LNCAP (cell line): ENCODE results near the gene ATOSA.

Experiments used
- CTCF ChIP-seq: fragments of 450-650 bp; IDR thresholded peaks from 2 replicates; pipeline ENCODE4 v1.5.1; 2017; ENCODE audit warnings: mild to moderate bottlenecking

The ATOSA gene

GRCh38 chr15:52660192-52660591, 19.0 kb downstream of the ATOSA start:
- no peak for TF ChIP-seq CTCF

GRCh38 chr15:52658955-52659354, 20.2 kb downstream of the ATOSA start:
- TF ChIP-seq CTCF: no peak

DNA sequence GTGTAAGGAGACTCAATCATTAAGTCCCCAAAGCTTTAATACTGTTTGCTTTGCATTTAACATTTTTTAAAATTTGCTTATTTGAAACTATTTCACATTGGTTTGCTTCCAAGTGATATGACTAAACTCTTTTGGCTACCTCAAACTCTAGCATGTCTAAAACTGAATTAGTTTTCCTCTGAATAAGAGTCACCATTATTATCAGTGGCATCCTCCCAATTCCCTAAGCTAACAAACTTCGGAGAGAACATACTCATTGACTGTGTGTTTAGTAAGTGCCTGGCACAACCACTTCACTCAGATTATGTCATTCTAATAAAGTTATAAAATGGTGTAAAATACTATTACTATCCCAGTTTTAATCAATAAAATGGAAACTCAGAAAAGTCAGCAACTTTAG, 21.9 kb downstream of the ATOSA start:
- no peak for TF ChIP-seq CTCF

DNA sequence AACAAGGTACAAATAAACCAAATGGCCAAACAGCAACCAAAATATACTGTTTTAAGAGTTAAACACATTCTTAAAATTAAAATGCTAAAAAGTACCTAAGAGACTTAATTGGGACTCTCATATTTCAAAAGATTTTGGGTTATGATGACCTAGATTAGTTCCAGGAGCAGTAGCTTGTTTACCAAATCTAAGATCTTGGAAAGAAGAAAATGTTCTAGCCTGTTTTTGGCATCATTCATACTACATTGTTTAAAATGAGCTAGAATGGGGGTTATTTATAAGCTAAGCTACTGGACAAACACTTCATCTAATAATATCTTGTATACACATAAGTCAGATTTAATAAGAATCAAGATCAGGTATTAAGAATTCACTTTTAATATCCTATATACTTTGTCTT, 22.8 kb downstream of the ATOSA start:
- TF ChIP-seq CTCF: no peak

DNA sequence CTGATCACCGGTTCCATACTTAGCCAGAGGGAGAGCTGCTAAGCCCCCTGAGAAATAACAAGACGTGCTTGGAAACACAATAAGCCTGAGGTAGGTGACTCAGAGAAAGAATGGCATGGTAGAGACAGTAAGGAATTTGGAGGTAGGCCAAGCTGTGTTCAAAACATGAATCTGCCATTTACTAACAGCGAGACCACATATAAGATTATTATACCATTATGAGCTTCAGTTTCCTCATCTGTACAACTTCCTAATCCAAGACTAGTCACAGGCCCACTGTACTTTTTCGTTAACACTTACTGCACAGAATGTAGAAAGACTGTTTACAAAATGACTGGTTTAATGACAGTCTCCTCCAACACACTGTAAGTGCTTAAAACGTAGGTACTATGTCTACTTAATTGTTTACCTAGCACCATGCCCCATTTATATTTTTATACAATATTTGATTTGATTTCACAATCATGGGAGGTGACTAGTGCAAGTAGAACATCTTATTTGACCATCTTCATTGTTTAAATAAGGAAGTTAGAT, 25.7 kb downstream of the ATOSA start:
- TF ChIP-seq CTCF: no peak

GRCh38 chr15:52652984-52653383, 26.2 kb downstream of the ATOSA start:
- no peak for TF ChIP-seq CTCF

DNA sequence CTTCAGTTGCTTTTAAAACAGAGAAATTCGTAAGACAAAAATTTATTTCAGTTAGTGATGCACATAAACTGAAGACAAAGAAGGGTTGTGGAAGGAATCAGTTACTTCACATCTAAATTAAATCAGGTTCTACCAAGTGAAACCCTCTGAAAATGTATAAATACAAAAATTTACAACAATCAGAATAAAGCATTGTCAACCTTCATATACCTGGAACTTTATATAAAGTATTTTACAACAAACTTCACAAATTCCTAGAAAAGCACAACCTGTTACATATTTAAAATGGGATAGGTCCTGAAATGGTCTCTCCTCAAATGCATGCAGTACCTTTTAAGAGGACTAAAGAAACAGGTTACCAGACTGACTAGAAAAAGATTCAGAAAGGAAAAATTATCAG, 26.9 kb downstream of the ATOSA start:
- no peak for TF ChIP-seq CTCF

DNA sequence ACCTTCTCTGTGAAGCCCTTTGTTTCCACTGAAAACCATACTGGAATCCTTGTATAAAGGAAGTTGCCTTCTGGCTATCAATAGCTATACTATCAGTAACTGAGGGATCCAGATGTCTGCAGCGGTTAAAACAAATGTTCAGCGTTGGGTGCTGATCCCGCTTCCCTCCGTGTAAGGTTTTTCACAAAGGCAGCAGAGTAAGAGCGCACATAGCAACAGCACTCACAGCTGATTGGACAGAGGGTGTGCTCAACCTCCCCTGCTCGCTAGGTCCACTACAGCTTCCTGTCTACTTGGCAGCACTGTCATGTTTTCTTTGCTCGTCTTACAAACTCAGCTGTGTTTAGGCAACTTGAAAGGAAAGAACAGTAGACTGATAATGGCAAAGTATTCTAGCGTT, 27.3 kb downstream of the ATOSA start:
- TF ChIP-seq CTCF: no peak
